K562 (cell line): Measurements from ENCODE around the gene FNBP1. TPM values are rescaled to one million over a fixed set of nuclear protein-coding genes. Genes with fewer than 3 reads are reported as not detected.
A peak's percentile ranks its signal among the peaks of the same experiment; 100 is the strongest.

ENCODE experiments used
- ATF4 ChIP-seq: fragments of 450-650 bp; formaldehyde crosslinking; IDR thresholded peaks from 2 replicates; pipeline ENCODE4 v1.4.0; 2022; ENCODE audit warnings: mild to moderate bottlenecking, moderate library complexity
- CXXC5 ChIP-seq: fragments of 250-450 bp; sonication (Bioruptor Pico); IDR thresholded peaks from 2 replicates; pipeline ENCODE4 v1.8.0; 2022; ENCODE audit warnings: inconsistent platforms, mild to moderate bottlenecking, moderate library complexity
- E2F3 ChIP-seq: fragments of 250-450 bp; sonication (Bioruptor Pico); IDR thresholded peaks from 2 replicates; pipeline ENCODE4 v1.4.0; 2020; ENCODE audit warnings: mild to moderate bottlenecking
- EZH2 ChIP-seq: IDR thresholded peaks from 2 replicates; pipeline ENCODE4 v1.6.1; 2012; ENCODE audit warnings: low read depth, mild to moderate bottlenecking, inconsistent platforms, low read length, borderline replicate concordance
- FOSL1 ChIP-seq: fragments of 200-800 bp; sonication (Bioruptor generic); conservative IDR thresholded peaks from 2 replicates; pipeline ENCODE4 v1.6.1; 2016; ENCODE audit warnings: missing genetic modification characterization, missing compliant biosample characterization
- JUND ChIP-seq, 2 experiments: IDR thresholded peaks; 2 replicates in 1 of 2; 3 replicates in 1 of 2; pipeline ENCODE4 v1.6.1; 2011; ENCODE audit warnings: borderline replicate concordance in 2 of 2, low read depth in 2 of 2, low read length in 2 of 2, improper control_type of control experiment in 1 of 2, missing biosample characterization in 1 of 2, missing genetic modification characterization in 1 of 2, missing genetic modification reagents in 1 of 2
- SIN3B ChIP-seq: fragments of 450-650 bp; IDR thresholded peaks from 2 replicates; pipeline ENCODE4 v1.6.1; 2017; ENCODE audit warnings: low read depth, mild to moderate bottlenecking, moderate library complexity
- TEAD1 ChIP-seq, 2 experiments: fragments of 450-650 bp in 1 of 2; sonication (generic) in 1 of 2; formaldehyde crosslinking; IDR thresholded peaks; 2 replicates each; pipeline versions ENCODE4 v1.4.0 to v1.8.0; 2020 to 2022; ENCODE audit warnings: mild to moderate bottlenecking in 2 of 2, missing genetic modification reagents in 1 of 2
- TFE3 ChIP-seq: fragments of 450-650 bp; formaldehyde crosslinking; IDR thresholded peaks from 2 replicates; pipeline ENCODE4 v1.4.0; 2020; ENCODE audit warnings: mild to moderate bottlenecking, mixed read lengths
- THAP12 ChIP-seq: fragments of 250-450 bp; sonication (Bioruptor Pico); IDR thresholded peaks from 2 replicates; pipeline ENCODE4 v1.9.0; 2021; ENCODE audit warnings: mild to moderate bottlenecking, inconsistent platforms
- ZBTB11 ChIP-seq, 3 experiments: fragments of 200-800 bp in 1 of 3; fragments of 250-450 bp in 1 of 3; fragments of 450-650 bp in 1 of 3; sonication (Bioruptor Pico) in 1 of 3; sonication (Bioruptor generic) in 1 of 3; formaldehyde crosslinking in 1 of 3; IDR thresholded peaks; 2 replicates each; pipeline versions ENCODE4 v1.6.1 to v1.8.0; 2016 to 2022; ENCODE audit warnings: mild to moderate bottlenecking in 2 of 3, missing genetic modification characterization in 2 of 3, missing compliant biosample characterization in 1 of 3, moderate library complexity in 1 of 3
- ZNF134 ChIP-seq: fragments of 250-450 bp; sonication (Bioruptor Pico); conservative IDR thresholded peaks from 2 replicates; pipeline ENCODE4 v1.4.0; 2020
- ZNF280A ChIP-seq: fragments of 450-650 bp; IDR thresholded peaks from 2 replicates; pipeline ENCODE4 v1.6.1; 2018; ENCODE audit warnings: mild to moderate bottlenecking, low read depth; ENCODE audit not compliant: partially characterized antibody
- ZNF668 ChIP-seq: fragments of 250-450 bp; sonication (Bioruptor Pico); IDR thresholded peaks from 2 replicates; pipeline ENCODE4 v1.8.0; 2022; ENCODE audit warnings: mild to moderate bottlenecking, inconsistent platforms
- ZSCAN29 ChIP-seq: fragments of 450-650 bp; IDR thresholded peaks from 2 replicates; pipeline ENCODE4 v1.6.1; 2017
- polyA plus RNA-seq, 8 experiments: library from polyadenylated mRNA; depleted of rRNA in 4 of 8; stranded (reverse) in 5 of 8; unstranded in 3 of 8; fragments of >200 nt; fragmentation: Nextera tagmentation in 2 of 8; fragmentation: Illumina TruSeq in 1 of 8; extraction: Ambion mirVana in 2 of 8; extraction: Trizol in 1 of 8; gene quantifications; 2 replicates each; pipeline versions ENCODE4 v1.2.1 to v1.2.3, GENCODE V29; 2011 to 2014; ENCODE audit warnings: inconsistent platforms in 1 of 8, missing spikeins in 1 of 8
- total RNA-seq, 7 experiments: library from RNA; depleted of rRNA in 6 of 7; stranded (reverse); fragments of >200 nt in 6 of 7; fragmentation: Illumina TruSeq in 2 of 7; extraction: Trizol in 2 of 7; gene quantifications; 2 replicates each; pipeline versions ENCODE4 v1.2.1 to v1.2.3, GENCODE V29; 2011 to 2021; ENCODE audit warnings: low replicate concordance in 1 of 7

The FNBP1 gene
- total and polyA plus RNA-seq, 9 of the 15 experiments (the other 6 are each of a cell fraction or from before 2014, with no cell fraction given), result 1.8 to 14.9 (median 7.6) TPM

GRCh38 chr9:129888293-129889121 is 154.5 kb downstream of the FNBP1 start (continued):
- TF ChIP-seq THAP12 (peak; percentile 41; the same call in 1 of the 2 replicates), ZBTB11 (CRISPR knock-in tag; IDR thresholded peaks at IDR 0.05) (peak in 1 of 3 experiments; percentile 67; a peak in 2 of 6 replicates), CXXC5 (peak; percentile 43), ZNF280A (no peak), TFE3 (CRISPR knock-in tag) (no peak), FOSL1 (tag) (no peak), EZH2 (no peak), SIN3B (no peak), ATF4 (CRISPR knock-in tag) (0 out of 2 replicates have a peak, but pooled peaks have one; percentile 3), ZSCAN29 (no peak), ZNF668 (CRISPR knock-in tag) (no peak), TEAD1 (CRISPR knock-in tag; IDR thresholded peaks at IDR 0.05) (0 out of 4 replicates have a peak, but pooled peaks of 1 of the 2 experiments have one; percentile 23), ZNF134 (0 out of 2 replicates have a peak, but pooled peaks have one; percentile 46), JUND (IDR thresholded peaks at IDR 0.05; ENCODE audit: borderline replicate concordance, low read depth, low read length) (peak; percentile 65), JUND (tag; IDR thresholded peaks at IDR 0.05; ENCODE audit: borderline replicate concordance, low read depth, low read length) (no peak), E2F3 (CRISPR knock-in tag) (peak; percentile 68; the same call in 1 of the 2 replicates)
